CD14-positive monocyte (primary cell): ENCODE data around the gene PAQR7. TPM values are rescaled to one million over a fixed set of nuclear protein-coding genes. Genes with fewer than 3 reads are reported as not detected.
A peak's percentile ranks its signal among the peaks of the same experiment; 100 is the strongest.

Source experiments
- DNase-seq, 3 donors: peaks; one replicate each; pipeline ENCODE4 v3.0.0-alpha.2; 2011 to 2022
- H2AFZ ChIP-seq: 2 replicates; pipeline ENCODE4 v1.6.0; 2012; ENCODE audit warnings: mild to moderate bottlenecking, low read depth, low read length, inconsistent platforms; ENCODE audit not compliant: insufficient read depth, poor library complexity, severe bottlenecking
- H3K27ac ChIP-seq, 2 donors: 1 replicate in 1 of 2; 2 replicates in 1 of 2; pipeline ENCODE4 v1.5.1; 2012 to 2013; ENCODE audit warnings: low read length in 2 of 2, control low read depth in 1 of 2, inconsistent platforms in 1 of 2, low read depth in 1 of 2, mild to moderate bottlenecking in 1 of 2
- H3K27me3 ChIP-seq, 2 donors: one replicate each; pipeline versions ENCODE4 v1.6.0 to v1.6.1; 2011 to 2013; ENCODE audit warnings: low read length in 2 of 2; ENCODE audit not compliant: control insufficient read depth in 2 of 2, insufficient read depth in 2 of 2
- H3K36me3 ChIP-seq, 2 donors: replicated peaks in 1 of 2; 1 replicate in 1 of 2; 2 replicates in 1 of 2; pipeline versions ENCODE4 v1.5.1 to v1.6.1; 2012 to 2013; ENCODE audit warnings: low read length in 2 of 2, control low read depth in 1 of 2, inconsistent platforms in 1 of 2, mild to moderate bottlenecking in 1 of 2; ENCODE audit not compliant: insufficient read depth in 2 of 2, control insufficient read depth in 1 of 2
- H3K4me1 ChIP-seq, 2 donors: 1 replicate in 1 of 2; 2 replicates in 1 of 2; pipeline versions ENCODE4 v1.5.1 to v1.6.1; 2012 to 2013; ENCODE audit warnings: low read length in 2 of 2, control low read depth in 1 of 2, inconsistent platforms in 1 of 2, mild to moderate bottlenecking in 1 of 2, moderate library complexity in 1 of 2; ENCODE audit not compliant: insufficient read depth in 2 of 2, control insufficient read depth in 1 of 2
- H3K4me2 ChIP-seq: replicated peaks from 2 replicates; pipeline ENCODE3; 2012; ENCODE audit warnings: low read length, moderate library complexity, mild to moderate bottlenecking; ENCODE audit not compliant: poor library complexity, severe bottlenecking; ENCODE audit errors: extremely low read depth
- H3K4me3 ChIP-seq, 3 experiments: fragments of 200-600 bp in 1 of 3; sonication (generic) in 1 of 3; replicated peaks in 1 of 3; 1 replicate in 2 of 3; 2 replicates in 1 of 3; pipeline ENCODE4 v1.5.1; 2011 to 2013; ENCODE audit warnings: low read length in 3 of 3, mild to moderate bottlenecking in 3 of 3, control low read depth in 2 of 3, low read depth in 2 of 3, inconsistent platforms in 1 of 3, moderate library complexity in 1 of 3
- H3K79me2 ChIP-seq: 2 replicates; pipeline ENCODE4 v1.6.0; 2012; ENCODE audit warnings: mild to moderate bottlenecking, control low read depth, inconsistent platforms, low read length, moderate library complexity; ENCODE audit not compliant: insufficient read depth
- H3K9ac ChIP-seq: 2 replicates; pipeline ENCODE4 v1.6.0; 2017; ENCODE audit warnings: low read length, mild to moderate bottlenecking; ENCODE audit not compliant: insufficient read depth, poor library complexity, severe bottlenecking
- H3K9me3 ChIP-seq, 2 donors: replicated peaks in 1 of 2; 1 replicate in 1 of 2; 2 replicates in 1 of 2; pipeline versions ENCODE4 v1.5.1 to v1.6.1; 2012 to 2013; ENCODE audit warnings: low read length in 2 of 2, control low read depth in 1 of 2; ENCODE audit not compliant: control insufficient read depth in 1 of 2, insufficient read depth in 1 of 2
- H4K20me1 ChIP-seq: 2 replicates; pipeline ENCODE4 v1.6.0; 2012; ENCODE audit warnings: mild to moderate bottlenecking, low read length, control low read depth, moderate library complexity; ENCODE audit not compliant: insufficient read depth
- H3K27ac Mint-ChIP-seq, 7 donors: one replicate each; pipeline ENCODE4 v1.8.0; 2020; ENCODE audit warnings: mild to moderate bottlenecking in 7 of 7, mixed read lengths in 7 of 7, moderate library complexity in 6 of 7, inconsistent platforms in 2 of 7
- H3K27me3 Mint-ChIP-seq, 3 donors: one replicate each; pipeline ENCODE4 v1.8.0; 2021 to 2022; ENCODE audit warnings: low read depth in 3 of 3, mild to moderate bottlenecking in 3 of 3, mixed read lengths in 3 of 3, moderate library complexity in 3 of 3, inconsistent platforms in 1 of 3
- H3K36me3 Mint-ChIP-seq, 2 donors: one replicate each; pipeline ENCODE4 v1.8.0; 2020; ENCODE audit warnings: mixed read lengths in 2 of 2, inconsistent platforms in 1 of 2, mild to moderate bottlenecking in 1 of 2
- H3K4me1 Mint-ChIP-seq: one replicate; pipeline ENCODE4 v1.8.0; 2020; ENCODE audit warnings: mild to moderate bottlenecking, mixed read lengths
- H3K4me3 Mint-ChIP-seq, 2 donors: one replicate each; pipeline ENCODE4 v1.8.0; 2020; ENCODE audit warnings: mild to moderate bottlenecking in 2 of 2, mixed read lengths in 2 of 2, moderate library complexity in 1 of 2
- H3K9me3 Mint-ChIP-seq, 7 donors: one replicate each; pipeline ENCODE4 v1.8.0; 2020 to 2022; ENCODE audit warnings: mixed read lengths in 7 of 7, mild to moderate bottlenecking in 6 of 7, moderate library complexity in 6 of 7, inconsistent platforms in 2 of 7
- WGBS: methylation state at CpG from one replicate; pipeline ENCODE4 v1.1.5; 2013; ENCODE audit warnings: missing lambda C conversion rate; ENCODE audit not compliant: insufficient coverage; 5-methylcytosine and 5-hydroxymethylcytosine counted together
- intact Hi-C, 2 donors: fragments of 100-400 bp; cut with micrococcal nuclease; formaldehyde crosslinking; loops; one replicate each; pipeline versions ENCODE4 v1.15.0 to v1.15.1; 2023
- polyA plus RNA-seq, 3 donors: library from polyadenylated mRNA; depleted of rRNA in 1 of 3; unstranded in 2 of 3; stranded (reverse) in 1 of 3; fragments of 300-500 nt in 2 of 3; fragments of >200 nt in 1 of 3; fragmentation: Illumina TruSeq in 2 of 3; gene quantifications; 1 replicate in 2 of 3; 2 replicates in 1 of 3; pipeline ENCODE4 v1.2.3, GENCODE V29; 2012 to 2021
- TF ChIP-seq, protein P1 (sequence below): fragments of 200-600 bp; IDR thresholded peaks from one replicate; pipeline ENCODE4 v1.8.0; 2022; ENCODE audit warnings: antibody characterized with exemption, mild to moderate bottlenecking

Gene PAQR7
- polyA plus RNA-seq, 3 donors = 0.92 to 13.3 (median 1.0) TPM

DNA sequence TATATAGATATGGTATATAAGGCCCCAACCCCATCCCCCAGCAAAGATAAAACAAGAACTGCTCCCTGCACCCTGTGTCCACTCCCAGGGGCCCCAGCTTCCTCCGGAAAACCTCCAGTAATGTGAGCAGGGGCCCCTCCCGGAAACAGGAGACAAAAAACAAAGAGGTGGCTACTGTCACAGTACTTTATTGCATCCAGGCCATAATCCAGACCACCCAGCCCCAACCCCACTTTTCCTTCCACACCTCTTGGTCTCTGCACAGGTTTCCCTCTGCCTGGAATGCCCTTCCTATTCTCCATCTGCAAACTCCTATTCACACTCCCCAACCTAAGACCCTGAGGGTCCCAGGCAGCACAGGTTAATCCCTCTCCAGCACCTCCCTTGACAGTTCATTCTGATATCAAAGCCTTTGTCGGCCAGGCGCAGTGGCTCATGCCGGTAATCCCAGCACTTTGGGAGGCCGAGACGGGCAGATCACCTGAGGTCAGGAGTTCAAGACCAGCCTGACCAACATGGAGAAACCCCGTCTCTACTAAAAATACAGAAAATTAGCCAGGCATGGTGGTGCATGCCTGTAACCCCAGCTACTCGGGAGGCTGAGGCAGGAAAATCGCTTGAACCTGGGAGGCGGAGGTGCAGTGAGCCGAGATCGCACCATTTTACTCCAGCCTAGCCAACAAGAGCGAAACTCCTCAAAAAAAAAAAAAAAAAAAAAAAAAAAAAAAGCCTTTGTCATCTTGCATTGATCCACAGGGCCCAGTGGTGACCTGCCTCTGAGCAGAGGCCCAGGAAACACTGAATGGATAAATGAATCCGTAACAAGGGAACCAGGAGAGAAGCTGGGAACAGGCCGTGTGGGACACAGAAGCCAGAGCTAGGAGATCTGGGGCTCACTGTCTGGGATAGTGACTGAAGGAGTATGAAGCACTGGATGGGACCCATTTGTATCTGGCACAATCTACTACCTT is 13.9 kb downstream of the PAQR7 start:
- peaks cover 35 to 57% of the 10 kb centered on the region in 2 donors for H3K4me1 ChIP-seq
- DNase-seq = peak in 2 of 3 donors; percentile 19 to 38
- no peaks in the 10 kb centered on the region for H4K20me1 ChIP-seq
- intact Hi-C loops = no loop called here
- peaks cover 23 to 27% of the 10 kb centered on the region in 2 donors for H3K36me3 Mint-ChIP-seq
- TF ChIP-seq, protein P1, sequence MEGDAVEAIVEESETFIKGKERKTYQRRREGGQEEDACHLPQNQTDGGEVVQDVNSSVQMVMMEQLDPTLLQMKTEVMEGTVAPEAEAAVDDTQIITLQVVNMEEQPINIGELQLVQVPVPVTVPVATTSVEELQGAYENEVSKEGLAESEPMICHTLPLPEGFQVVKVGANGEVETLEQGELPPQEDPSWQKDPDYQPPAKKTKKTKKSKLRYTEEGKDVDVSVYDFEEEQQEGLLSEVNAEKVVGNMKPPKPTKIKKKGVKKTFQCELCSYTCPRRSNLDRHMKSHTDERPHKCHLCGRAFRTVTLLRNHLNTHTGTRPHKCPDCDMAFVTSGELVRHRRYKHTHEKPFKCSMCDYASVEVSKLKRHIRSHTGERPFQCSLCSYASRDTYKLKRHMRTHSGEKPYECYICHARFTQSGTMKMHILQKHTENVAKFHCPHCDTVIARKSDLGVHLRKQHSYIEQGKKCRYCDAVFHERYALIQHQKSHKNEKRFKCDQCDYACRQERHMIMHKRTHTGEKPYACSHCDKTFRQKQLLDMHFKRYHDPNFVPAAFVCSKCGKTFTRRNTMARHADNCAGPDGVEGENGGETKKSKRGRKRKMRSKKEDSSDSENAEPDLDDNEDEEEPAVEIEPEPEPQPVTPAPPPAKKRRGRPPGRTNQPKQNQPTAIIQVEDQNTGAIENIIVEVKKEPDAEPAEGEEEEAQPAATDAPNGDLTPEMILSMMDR = no peak
- peak overlapping the region; percentile 65 for H2AFZ ChIP-seq
- peak overlapping the region; percentile 87 to 99 (median 93) for H3K27ac Mint-ChIP-seq
- peak overlapping the region; percentile 92 to 94 for H3K4me3 Mint-ChIP-seq
- peaks cover 11 to 20% of the 10 kb centered on the region in 2 donors for H3K36me3 ChIP-seq
- peak overlapping the region; percentile 91 to 99 for H3K27ac ChIP-seq
- 37% methylated on average over 7 of the region's 16 CpGs for WGBS
- peak overlapping the region in 2 of 3 experiments; percentile 64 to 89 for H3K4me3 ChIP-seq
- H3K9me3 ChIP-seq = no peaks in the 10 kb centered on the region
- H3K79me2 ChIP-seq = peaks cover 39% of the 10 kb centered on the region
- no peaks in the 10 kb centered on the region for H3K27me3 ChIP-seq
- peak overlapping the region; percentile 100 for H3K4me2 ChIP-seq
- peaks cover 0 to 3% (median 0%) of the 10 kb centered on the region in 3 donors for H3K27me3 Mint-ChIP-seq
- H3K9ac ChIP-seq = peak overlapping the region; percentile 36
- peaks cover 0 to 4% (median 0%) of the 10 kb centered on the region in 7 donors for H3K9me3 Mint-ChIP-seq
- peaks cover 53% of the 10 kb centered on the region for H3K4me1 Mint-ChIP-seq

DNA sequence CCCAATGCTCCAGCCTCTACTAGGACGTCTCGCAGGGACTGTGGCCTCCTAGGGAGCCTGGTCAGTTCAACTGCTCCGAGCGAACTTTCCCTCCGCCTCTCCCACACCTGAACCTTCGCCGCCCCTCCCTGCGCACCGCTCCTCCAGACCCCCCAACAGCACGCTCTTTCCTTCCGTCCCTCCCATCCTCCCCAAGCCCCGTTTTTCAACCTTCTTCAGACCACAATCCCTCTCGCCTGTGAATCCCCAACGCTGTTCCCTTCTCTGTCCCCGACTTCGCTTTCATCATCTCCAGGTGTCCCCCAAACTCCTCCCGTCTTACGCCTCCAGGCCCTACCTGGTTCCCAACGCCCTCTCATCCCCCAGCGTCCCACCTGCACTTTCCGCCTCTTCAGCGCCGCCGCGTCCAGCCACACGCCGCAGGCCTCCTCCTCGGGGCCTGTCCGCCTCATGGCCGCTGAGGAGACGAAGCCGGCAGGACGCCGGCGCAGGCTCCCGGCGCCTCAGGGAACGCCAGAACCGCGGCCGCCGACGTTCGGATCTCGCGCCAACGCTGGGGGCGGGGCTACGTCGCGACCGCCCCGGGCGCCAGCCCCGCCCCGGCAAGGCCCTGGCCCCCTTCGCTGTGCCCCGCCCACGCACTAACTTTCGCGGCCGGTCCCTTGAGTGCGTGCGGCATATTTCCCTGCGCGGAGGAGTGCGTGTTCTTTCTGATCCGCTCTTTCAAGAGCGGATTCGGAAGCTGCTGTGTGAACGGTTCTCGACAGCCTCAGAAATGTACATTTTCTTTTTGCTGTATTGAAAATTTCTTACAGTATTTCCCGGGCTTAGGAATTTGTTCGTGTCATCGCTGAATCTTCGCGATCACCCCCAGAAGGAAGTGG is 16.4 kb downstream of the PAQR7 start, which contains the start of gene AUNIP:
Gene AUNIP, minus strand, starts transcription at position 552 of the 884 bp plus-strand sequence. Its CDS starts 100 bp downstream, at position 452.
- TF ChIP-seq, protein P1 = no peak
- H3K9me3 ChIP-seq = no peaks in the 10 kb centered on the region
- H3K27ac ChIP-seq = peak within 1 kb of the TSS; percentile 91 to 99
- H3K36me3 ChIP-seq = peaks cover 11 to 20% of the 10 kb centered on the region in 2 donors
- peaks cover 62% of the 10 kb centered on the region for H3K79me2 ChIP-seq
- Mint-ChIP-seq H3K27ac (peak within 1 kb of the TSS; percentile 96 to 99 (median 98)), H3K4me3 (peak within 1 kb of the TSS; percentile 92 to 94), H3K27me3 (peaks cover 0 to 2% (median 0%) of the 10 kb centered on the region in 3 donors), H3K9me3 (peaks cover 0 to 4% (median 0%) of the 10 kb centered on the region in 7 donors), H3K4me1 (peaks cover 44% of the 10 kb centered on the region), H3K36me3 (peaks cover 13 to 20% of the 10 kb centered on the region in 2 donors)
- intact Hi-C loops = loop anchor here in 1 of 2 donors (5.0 kb wide), 1 partner anchor 37 kb away; no protein-coding TSS in a partner anchor
- WGBS = 1% methylated on average over 76 of the region's 77 CpGs
- peak within 1 kb of the TSS; percentile 100 for H3K4me2 ChIP-seq
- DNase-seq = peak; percentile 80 to 87 (median 86)
- no peaks in the 10 kb centered on the region for H3K27me3 ChIP-seq
- H2AFZ ChIP-seq = peak within 1 kb of the TSS; percentile 85
- H3K9ac ChIP-seq = peak within 1 kb of the TSS; percentile 84
- no peaks in the 10 kb centered on the region for H4K20me1 ChIP-seq
- H3K4me3 ChIP-seq = peak within 1 kb of the TSS; percentile 64 to 89 (median 80)
- peaks cover 35 to 53% of the 10 kb centered on the region in 2 donors for H3K4me1 ChIP-seq
